Measurements from ENCODE around the gene COL5A1. TPM values are rescaled to one million over a fixed set of nuclear protein-coding genes. Genes with fewer than 3 reads are reported as not detected.

COL5A1 gene
- total RNA-seq, 6 experiments from 2014 or later: 196 to 308 (median 225) TPM

- H3K36me3 Mint-ChIP-seq (ENCODE audit: low read depth): peaks cover 41% of the 10 kb centered on the region
- H3K27ac Mint-ChIP-seq: peak overlapping the region; percentile 9; the same call in 1 of the 2 replicates
- TF ChIP-seq CTCF (IDR thresholded peaks at IDR 0.05): no peak
- H3K27me3 Mint-ChIP-seq (ENCODE audit: insufficient read depth): peaks cover 19% of the 10 kb centered on the region
- DNase-seq: no peak
- H3K9me3 Mint-ChIP-seq: no peaks in the 10 kb centered on the region
- no peak overlapping the region for H3K4me3 Mint-ChIP-seq
- H3K4me1 Mint-ChIP-seq (ENCODE audit: low read depth): peaks cover 59% of the 10 kb centered on the region
These were observed 9.0 kb downstream of the COL5A1 start for GRCh38 chr9:134650431-134651190.

GRCh38 chr9:134651226-134651905 is 9.8 kb downstream of the COL5A1 start:
- TF ChIP-seq CTCF (IDR thresholded peaks at IDR 0.05): no peak
- Mint-ChIP-seq H3K27ac (peak overlapping the region; percentile 80), H3K27me3 (ENCODE audit: insufficient read depth) (peaks cover 16% of the 10 kb centered on the region), H3K9me3 (no peaks in the 10 kb centered on the region), H3K4me1 (ENCODE audit: low read depth) (peaks cover 53% of the 10 kb centered on the region), H3K36me3 (ENCODE audit: low read depth) (peaks cover 39% of the 10 kb centered on the region), H3K4me3 (peak overlapping the region; percentile 36; the same call in 1 of the 2 replicates)
- DNase-seq: no peak

- TF ChIP-seq CTCF (IDR thresholded peaks at IDR 0.05): no peak
- Mint-ChIP-seq H3K4me3 (no peak overlapping the region), H3K27me3 (ENCODE audit: insufficient read depth) (peaks cover 15% of the 10 kb centered on the region), H3K9me3 (no peaks in the 10 kb centered on the region), H3K36me3 (ENCODE audit: low read depth) (peaks cover 28% of the 10 kb centered on the region), H3K4me1 (ENCODE audit: low read depth) (peaks cover 45% of the 10 kb centered on the region), H3K27ac (peak overlapping the region; percentile 80; the same call in 1 of the 2 replicates)
- DNase-seq: no peak
These were observed 11.0 kb downstream of the COL5A1 start for GRCh38 chr9:134652291-134653225.

GRCh38 chr9:134653259-134654009 is 11.8 kb downstream of the COL5A1 start:
- Mint-ChIP-seq H3K27me3 (ENCODE audit: insufficient read depth) (peaks cover 10% of the 10 kb centered on the region; the same call in 1 of the 2 replicates), H3K4me1 (ENCODE audit: low read depth) (peaks cover 36% of the 10 kb centered on the region), H3K4me3 (no peak overlapping the region), H3K9me3 (no peaks in the 10 kb centered on the region), H3K36me3 (ENCODE audit: low read depth) (peaks cover 23% of the 10 kb centered on the region), H3K27ac (peak overlapping the region; percentile 29; the same call in 1 of the 2 replicates)
- TF ChIP-seq CTCF (IDR thresholded peaks at IDR 0.05): no peak
- DNase-seq: no peak
